Peyer's patch (tissue), 4 donors: ENCODE measurements around the gene NUDT22. TPM values are rescaled to one million over a fixed set of nuclear protein-coding genes. Genes with fewer than 3 reads are reported as not detected.

Experiments
- DNase-seq, 3 donors: peaks; one replicate each; pipeline ENCODE4 v3.0.0-alpha.2; 2017 to 2019
- H3K27ac ChIP-seq, 4 donors: fragments of 200-600 bp; sonication (generic); one replicate each; pipeline ENCODE4 v1.5.1; 2016 to 2019
- H3K27me3 ChIP-seq, 2 donors: fragments of 200-600 bp; sonication (generic); one replicate each; pipeline ENCODE4 v1.5.1; 2019
- H3K36me3 ChIP-seq, 3 donors: fragments of 200-600 bp; sonication (generic); one replicate each; pipeline ENCODE4 v1.5.1; 2016 to 2019
- H3K4me1 ChIP-seq, 4 donors: fragments of 200-600 bp; sonication (generic); one replicate each; pipeline ENCODE4 v1.5.1; 2016 to 2019
- H3K4me3 ChIP-seq, 4 donors: fragments of 200-600 bp; sonication (generic); 1 replicate in 3 of 4; 2 replicates in 1 of 4; pipeline ENCODE4 v1.5.1; 2016 to 2019; ENCODE audit warnings: mild to moderate bottlenecking in 1 of 4
- H3K9me3 ChIP-seq, 4 donors: fragments of 200-600 bp; sonication (generic); one replicate each; pipeline ENCODE4 v1.5.1; 2016 to 2019; ENCODE audit warnings: mild to moderate bottlenecking in 1 of 4
- CTCF ChIP-seq, 6 experiments: fragments of 450-650 bp in 4 of 6; fragments of 200-600 bp in 2 of 6; sonication (generic) in 1 of 6; IDR thresholded peaks; one replicate each; pipeline ENCODE4 v1.5.1; 2017 to 2019; ENCODE audit warnings: antibody characterized with exemption in 6 of 6, mild to moderate bottlenecking in 3 of 6, moderate library complexity in 1 of 6
- POLR2A ChIP-seq, 2 donors: fragments of 450-650 bp; IDR thresholded peaks; one replicate each; pipeline ENCODE4 v1.5.1; 2017; ENCODE audit warnings: antibody characterized with exemption in 2 of 2, mild to moderate bottlenecking in 2 of 2, moderate library complexity in 2 of 2
- total RNA-seq, 4 donors: library from RNA; depleted of rRNA; stranded (reverse); fragments of >200 nt; gene quantifications; one replicate each; pipeline ENCODE4 v1.1.0, GENCODE V29; 2016

Gene NUDT22
- total RNA-seq, 4 donors from 2014 or later, result 145 to 190 (median 156) TPM

GRCh38 chr11:64207256-64208085 is 18.6 kb upstream of the NUDT22 start:
- Histone ChIP-seq H3K4me1 (peaks cover 0 to 33% (median 18%) of the 10 kb centered on the region in 4 donors), H3K27ac (peak overlapping the region; percentile 81 to 86 (median 84)), H3K27me3 (no peaks in the 10 kb centered on the region), H3K4me3 (peak overlapping the region; percentile 53 to 66 (median 56)), H3K36me3 (peaks cover 0 to 38% (median 3%) of the 10 kb centered on the region in 3 donors), H3K9me3 (no peaks in the 10 kb centered on the region)
- TF ChIP-seq CTCF (IDR thresholded peaks at IDR 0.05) (no peak), POLR2A (IDR thresholded peaks at IDR 0.05) (no peak)
- peak in 2 of 3 donors; percentile 86 to 90 for DNase-seq

GRCh38 chr11:64208086-64208795 is 17.8 kb upstream of the NUDT22 start:
- no peaks in the 10 kb centered on the region for H3K9me3 ChIP-seq
- peak overlapping the region; percentile 53 to 66 (median 56) for H3K4me3 ChIP-seq
- TF ChIP-seq POLR2A (IDR thresholded peaks at IDR 0.05) (no peak), CTCF (IDR thresholded peaks at IDR 0.05) (no peak)
- H3K27me3 ChIP-seq, result no peaks in the 10 kb centered on the region
- H3K36me3 ChIP-seq, result peaks cover 0 to 31% (median 0%) of the 10 kb centered on the region in 3 donors
- peak overlapping the region; percentile 81 to 86 (median 84) for H3K27ac ChIP-seq
- H3K4me1 ChIP-seq, result peaks cover 0 to 33% (median 18%) of the 10 kb centered on the region in 4 donors
- DNase-seq, result no peak

GRCh38 chr11:64208796-64209562 is 17.1 kb upstream of the NUDT22 start:
- Histone ChIP-seq H3K9me3 (no peaks in the 10 kb centered on the region), H3K4me1 (peaks cover 0 to 32% (median 18%) of the 10 kb centered on the region in 4 donors), H3K36me3 (peaks cover 0 to 23% (median 0%) of the 10 kb centered on the region in 3 donors), H3K27me3 (no peaks in the 10 kb centered on the region), H3K27ac (peak overlapping the region in 3 of 4 donors; percentile 81 to 86 (median 83)), H3K4me3 (no peak overlapping the region)
- no peak for TF ChIP-seq CTCF (IDR thresholded peaks at IDR 0.05)
- TF ChIP-seq POLR2A (IDR thresholded peaks at IDR 0.05), result no peak
- no peak for DNase-seq

GRCh38 chr11:64209563-64209843 is 16.6 kb upstream of the NUDT22 start:
- peaks cover 0 to 20% (median 0%) of the 10 kb centered on the region in 3 donors for H3K36me3 ChIP-seq
- no peak for DNase-seq
- H3K27ac ChIP-seq, result peak overlapping the region in 1 of 4 donors; percentile 86
- H3K27me3 ChIP-seq, result no peaks in the 10 kb centered on the region
- TF ChIP-seq POLR2A (IDR thresholded peaks at IDR 0.05) (no peak), CTCF (IDR thresholded peaks at IDR 0.05) (no peak)
- no peaks in the 10 kb centered on the region for H3K9me3 ChIP-seq
- peaks cover 0 to 27% (median 18%) of the 10 kb centered on the region in 4 donors for H3K4me1 ChIP-seq
- no peak overlapping the region for H3K4me3 ChIP-seq

- H3K9me3 ChIP-seq, result no peaks in the 10 kb centered on the region
- DNase-seq, result no peak
- H3K4me3 ChIP-seq, result no peak overlapping the region
- H3K27ac ChIP-seq, result no peak overlapping the region
- TF ChIP-seq POLR2A (IDR thresholded peaks at IDR 0.05) (no peak), CTCF (IDR thresholded peaks at IDR 0.05) (no peak)
- peaks cover 0 to 26% (median 0%) of the 10 kb centered on the region in 3 donors for H3K36me3 ChIP-seq
- peaks cover 0 to 17% (median 13%) of the 10 kb centered on the region in 4 donors for H3K4me1 ChIP-seq
- no peaks in the 10 kb centered on the region for H3K27me3 ChIP-seq
These were observed 15.6 kb upstream of the NUDT22 start for GRCh38 chr11:64210301-64211020.
